ENCODE results near the gene COL4A2. TPM values are rescaled to one million over a fixed set of nuclear protein-coding genes. Genes with fewer than 3 reads are reported as not detected.

COL4A2 gene
- total RNA-seq, 2 experiments from 2014 or later, result not detected

- no peaks in the 10 kb centered on the region for H3K9me3 Mint-ChIP-seq
- DNase-seq, result no peak
- no peak overlapping the region for H3K4me3 Mint-ChIP-seq
- ATAC-seq, result no peak
- H3K36me3 Mint-ChIP-seq (ENCODE audit: low read depth), result no peaks in the 10 kb centered on the region
- peaks cover 61% of the 10 kb centered on the region for H3K27me3 Mint-ChIP-seq
- H3K4me1 Mint-ChIP-seq (ENCODE audit: low read depth), result no peaks in the 10 kb centered on the region
- no peak for TF ChIP-seq CTCF (IDR thresholded peaks at IDR 0.05)
- ChIA-PET POLR2A (no interaction called here), CTCF (no interaction called here)
- intact Hi-C loops (cut with micrococcal nuclease), result no loop called here
- no peak overlapping the region for H3K27ac Mint-ChIP-seq
These were observed 1.5 kb upstream of the COL4A2 start for GRCh38 chr13:110305544-110305943.

GRCh38 chr13:110305949-110306339 is 1.1 kb upstream of the COL4A2 start:
- H3K36me3 Mint-ChIP-seq (ENCODE audit: low read depth), result no peaks in the 10 kb centered on the region
- no peak for TF ChIP-seq CTCF (IDR thresholded peaks at IDR 0.05)
- DNase-seq (no peak), ATAC-seq (no peak)
- intact Hi-C loops (cut with micrococcal nuclease), result no loop called here
- CTCF ChIA-PET, result no interaction called here
- H3K4me3 Mint-ChIP-seq, result no peak overlapping the region
- no peaks in the 10 kb centered on the region for H3K4me1 Mint-ChIP-seq (ENCODE audit: low read depth)
- H3K9me3 Mint-ChIP-seq, result no peaks in the 10 kb centered on the region
- peaks cover 63% of the 10 kb centered on the region for H3K27me3 Mint-ChIP-seq
- no peak overlapping the region for H3K27ac Mint-ChIP-seq
- POLR2A ChIA-PET, result no interaction called here

GRCh38 chr13:110306340-110306959 is 634 bp upstream of the COL4A2 start:
- CTCF ChIA-PET, result no interaction called here
- no peaks in the 10 kb centered on the region for H3K4me1 Mint-ChIP-seq (ENCODE audit: low read depth)
- POLR2A ChIA-PET, result no interaction called here
- ATAC-seq (no peak), DNase-seq (no peak)
- no peak overlapping the region for H3K4me3 Mint-ChIP-seq
- H3K27me3 Mint-ChIP-seq, result peaks cover 63% of the 10 kb centered on the region
- intact Hi-C loops (cut with micrococcal nuclease), result no loop called here
- TF ChIP-seq CTCF (IDR thresholded peaks at IDR 0.05), result no peak
- H3K36me3 Mint-ChIP-seq (ENCODE audit: low read depth), result no peaks in the 10 kb centered on the region
- no peaks in the 10 kb centered on the region for H3K9me3 Mint-ChIP-seq
- no peak overlapping the region for H3K27ac Mint-ChIP-seq

- CTCF ChIA-PET, result no interaction called here
- peaks cover 65% of the 10 kb centered on the region for H3K27me3 Mint-ChIP-seq
- H3K36me3 Mint-ChIP-seq (ENCODE audit: low read depth), result no peaks in the 10 kb centered on the region
- no peak overlapping the region for H3K27ac Mint-ChIP-seq
- DNase-seq (no peak), ATAC-seq (no peak)
- intact Hi-C loops (cut with micrococcal nuclease), result no loop called here
- no peaks in the 10 kb centered on the region for H3K9me3 Mint-ChIP-seq
- no peak for TF ChIP-seq CTCF (IDR thresholded peaks at IDR 0.05)
- H3K4me3 Mint-ChIP-seq, result no peak overlapping the region
- no peaks in the 10 kb centered on the region for H3K4me1 Mint-ChIP-seq (ENCODE audit: low read depth)
- POLR2A ChIA-PET, result no interaction called here
These were observed 927 bp downstream of the COL4A2 start for GRCh38 chr13:110307767-110308655.

GRCh38 chr13:110308656-110309359 is 1.7 kb downstream of the COL4A2 start:
- no peaks in the 10 kb centered on the region for H3K4me1 Mint-ChIP-seq (ENCODE audit: low read depth)
- ATAC-seq, result no peak
- CTCF ChIA-PET, result no interaction called here
- POLR2A ChIA-PET, result no interaction called here
- no peak overlapping the region for H3K4me3 Mint-ChIP-seq
- no peaks in the 10 kb centered on the region for H3K9me3 Mint-ChIP-seq
- peaks cover 59% of the 10 kb centered on the region for H3K27me3 Mint-ChIP-seq
- H3K36me3 Mint-ChIP-seq (ENCODE audit: low read depth), result no peaks in the 10 kb centered on the region
- no peak for DNase-seq
- H3K27ac Mint-ChIP-seq, result no peak overlapping the region
- intact Hi-C loops (cut with micrococcal nuclease), result no loop called here
- TF ChIP-seq CTCF (IDR thresholded peaks at IDR 0.05), result no peak
